ENCODE results near the gene UBE3C.

DNA sequence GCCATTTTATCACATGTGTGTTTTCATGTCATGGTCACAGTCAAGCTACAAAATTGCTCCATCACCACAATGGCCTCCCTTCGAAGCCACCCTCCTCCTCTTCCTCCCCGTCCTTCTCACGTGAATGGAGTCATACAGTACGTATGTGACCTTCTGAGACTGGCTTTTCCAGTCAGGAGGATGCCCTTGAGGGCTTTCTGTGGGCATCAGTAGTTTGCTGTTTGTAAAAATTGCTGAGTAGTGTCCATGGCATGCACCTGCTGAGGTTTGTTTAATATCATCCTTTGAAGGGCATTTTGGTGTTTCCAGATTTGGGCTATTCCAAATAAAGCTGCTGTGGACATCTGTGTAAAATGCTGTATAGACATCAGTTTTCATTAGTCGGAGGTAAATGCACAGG is 5.9 kb upstream of the UBE3C start:
- TF ChIP-seq, protein P1, sequence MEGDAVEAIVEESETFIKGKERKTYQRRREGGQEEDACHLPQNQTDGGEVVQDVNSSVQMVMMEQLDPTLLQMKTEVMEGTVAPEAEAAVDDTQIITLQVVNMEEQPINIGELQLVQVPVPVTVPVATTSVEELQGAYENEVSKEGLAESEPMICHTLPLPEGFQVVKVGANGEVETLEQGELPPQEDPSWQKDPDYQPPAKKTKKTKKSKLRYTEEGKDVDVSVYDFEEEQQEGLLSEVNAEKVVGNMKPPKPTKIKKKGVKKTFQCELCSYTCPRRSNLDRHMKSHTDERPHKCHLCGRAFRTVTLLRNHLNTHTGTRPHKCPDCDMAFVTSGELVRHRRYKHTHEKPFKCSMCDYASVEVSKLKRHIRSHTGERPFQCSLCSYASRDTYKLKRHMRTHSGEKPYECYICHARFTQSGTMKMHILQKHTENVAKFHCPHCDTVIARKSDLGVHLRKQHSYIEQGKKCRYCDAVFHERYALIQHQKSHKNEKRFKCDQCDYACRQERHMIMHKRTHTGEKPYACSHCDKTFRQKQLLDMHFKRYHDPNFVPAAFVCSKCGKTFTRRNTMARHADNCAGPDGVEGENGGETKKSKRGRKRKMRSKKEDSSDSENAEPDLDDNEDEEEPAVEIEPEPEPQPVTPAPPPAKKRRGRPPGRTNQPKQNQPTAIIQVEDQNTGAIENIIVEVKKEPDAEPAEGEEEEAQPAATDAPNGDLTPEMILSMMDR (IDR thresholded peaks at IDR 0.05; ENCODE audit: low read depth, low read length, poor library complexity, severe bottlenecking): no peak
- no peak for TF ChIP-seq EZH2phosphoT487 (IDR thresholded peaks at IDR 0.05; ENCODE audit: borderline replicate concordance, low read length)

Measured in DOHH2 (cell line).